ENCODE results near the gene TEKT3.
A peak's percentile ranks its signal among the peaks of the same experiment; 100 is the strongest.

Gene TEKT3

GRCh38 chr17:15289285-15290183, 51.9 kb downstream of the TEKT3 start:
- no peaks in the 10 kb centered on the region for H3K36me3 ChIP-seq (ENCODE audit: insufficient read depth, low read length)
- no peak overlapping the region for H3K4me2 ChIP-seq (ENCODE audit: low read length)
- no peak overlapping the region for H3K4me3 ChIP-seq (ENCODE audit: low read length)
- no peaks in the 10 kb centered on the region for H3K9me3 ChIP-seq (replicated peaks; ENCODE audit: low read length)
- H3K4me1 ChIP-seq (ENCODE audit: control insufficient read depth, insufficient read depth, low read length): peaks cover 8% of the 10 kb centered on the region
- no peak overlapping the region for H3K9ac ChIP-seq (ENCODE audit: low read depth, low read length)
- peaks cover 13% of the 10 kb centered on the region for H3K27me3 ChIP-seq (ENCODE audit: control insufficient read depth, insufficient read depth, low read length)

DNA sequence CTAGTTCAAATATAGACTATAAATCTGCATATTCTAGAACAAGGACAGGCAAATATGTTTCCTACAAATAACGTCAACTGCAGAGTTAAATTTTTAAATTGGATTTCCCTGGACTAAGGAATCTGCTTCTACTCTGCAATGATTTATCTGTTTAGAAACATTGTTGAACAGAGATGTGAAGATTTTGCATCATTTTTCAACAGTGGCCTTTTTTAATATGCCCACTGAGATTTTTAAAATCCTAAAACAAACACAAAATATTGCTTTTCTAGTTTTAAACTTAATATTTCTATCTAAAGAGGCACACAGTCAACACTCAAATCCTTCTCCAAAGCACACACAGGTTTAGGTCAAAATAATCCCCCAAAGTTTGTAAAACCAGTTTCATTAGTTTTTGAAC, 52.5 kb downstream of the TEKT3 start:
- H3K4me3 ChIP-seq (ENCODE audit: low read length): no peak overlapping the region
- H3K4me2 ChIP-seq (ENCODE audit: low read length): no peak overlapping the region
- H3K9ac ChIP-seq (ENCODE audit: low read depth, low read length): no peak overlapping the region
- no peaks in the 10 kb centered on the region for H3K9me3 ChIP-seq (replicated peaks; ENCODE audit: low read length)
- H3K27me3 ChIP-seq (ENCODE audit: control insufficient read depth, insufficient read depth, low read length): peaks cover 16% of the 10 kb centered on the region
- no peaks in the 10 kb centered on the region for H3K36me3 ChIP-seq (ENCODE audit: insufficient read depth, low read length)
- H3K4me1 ChIP-seq (ENCODE audit: control insufficient read depth, insufficient read depth, low read length): peaks cover 8% of the 10 kb centered on the region

- Histone ChIP-seq H3K4me2 (ENCODE audit: low read length) (no peak overlapping the region), H3K9me3 (replicated peaks; ENCODE audit: low read length) (no peaks in the 10 kb centered on the region), H3K4me1 (ENCODE audit: control insufficient read depth, insufficient read depth, low read length) (peaks cover 8% of the 10 kb centered on the region), H3K9ac (ENCODE audit: low read depth, low read length) (no peak overlapping the region), H3K36me3 (ENCODE audit: insufficient read depth, low read length) (no peaks in the 10 kb centered on the region), H3K27me3 (ENCODE audit: control insufficient read depth, insufficient read depth, low read length) (peaks cover 6% of the 10 kb centered on the region), H3K4me3 (ENCODE audit: low read length) (no peak overlapping the region)
These were observed 53.7 kb downstream of the TEKT3 start for GRCh38 chr17:15287538-15288267.

DNA sequence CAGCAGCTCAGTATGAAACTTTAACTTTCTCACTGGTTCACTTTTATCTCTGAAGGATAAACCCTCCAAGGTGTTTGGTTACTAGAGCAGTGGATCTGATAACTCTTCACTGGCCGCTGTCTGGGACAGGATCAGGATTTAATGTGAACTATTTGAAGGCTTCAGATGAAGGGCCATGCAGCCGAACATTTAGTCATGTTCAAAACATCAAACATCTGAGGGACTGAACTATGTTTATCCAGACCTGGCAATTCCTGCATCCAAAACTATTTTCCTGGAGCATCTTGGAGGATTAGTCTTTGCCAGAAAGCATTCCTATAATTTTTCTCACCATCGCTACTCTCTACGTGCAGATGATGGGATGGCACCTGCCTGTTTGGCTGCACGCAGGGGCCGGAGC, 55.9 kb downstream of the TEKT3 start:
- no peak overlapping the region for H3K9ac ChIP-seq (ENCODE audit: low read depth, low read length)
- no peaks in the 10 kb centered on the region for H3K9me3 ChIP-seq (replicated peaks; ENCODE audit: low read length)
- H3K4me2 ChIP-seq (ENCODE audit: low read length): no peak overlapping the region
- H3K4me1 ChIP-seq (ENCODE audit: control insufficient read depth, insufficient read depth, low read length): no peaks in the 10 kb centered on the region
- H3K4me3 ChIP-seq (ENCODE audit: low read length): no peak overlapping the region
- H3K27me3 ChIP-seq (ENCODE audit: control insufficient read depth, insufficient read depth, low read length): peaks cover 3% of the 10 kb centered on the region
- no peaks in the 10 kb centered on the region for H3K36me3 ChIP-seq (ENCODE audit: insufficient read depth, low read length)

DNA sequence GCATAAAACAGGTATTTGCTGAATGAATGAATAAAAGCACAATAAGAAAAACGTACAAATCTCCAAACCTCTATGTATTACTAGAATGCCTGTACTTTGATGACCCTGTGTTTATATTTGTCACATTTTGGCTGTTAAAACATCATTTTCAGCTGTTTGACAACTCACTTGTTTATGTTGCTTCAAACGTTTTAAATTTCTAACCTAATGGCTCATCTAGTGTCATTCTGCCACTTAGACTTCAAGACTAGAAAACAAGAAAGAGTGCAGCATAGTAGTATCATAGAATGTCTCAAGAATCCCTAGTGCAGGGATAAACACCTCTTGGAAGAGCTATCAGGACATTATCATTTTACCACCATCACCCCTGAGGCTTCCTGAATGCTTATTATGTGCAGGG, 56.9 kb downstream of the TEKT3 start:
- Histone ChIP-seq H3K4me1 (ENCODE audit: control insufficient read depth, insufficient read depth, low read length) (peaks cover 3% of the 10 kb centered on the region), H3K9me3 (replicated peaks; ENCODE audit: low read length) (no peaks in the 10 kb centered on the region), H3K9ac (ENCODE audit: low read depth, low read length) (no peak overlapping the region), H3K36me3 (ENCODE audit: insufficient read depth, low read length) (no peaks in the 10 kb centered on the region), H3K4me3 (ENCODE audit: low read length) (no peak overlapping the region), H3K27me3 (ENCODE audit: control insufficient read depth, insufficient read depth, low read length) (peaks cover 3% of the 10 kb centered on the region), H3K4me2 (ENCODE audit: low read length) (no peak overlapping the region)

- no peak overlapping the region for H3K4me3 ChIP-seq (ENCODE audit: low read length)
- no peaks in the 10 kb centered on the region for H3K36me3 ChIP-seq (ENCODE audit: insufficient read depth, low read length)
- H3K9me3 ChIP-seq (replicated peaks; ENCODE audit: low read length): no peaks in the 10 kb centered on the region
- no peak overlapping the region for H3K9ac ChIP-seq (ENCODE audit: low read depth, low read length)
- peaks cover 3% of the 10 kb centered on the region for H3K27me3 ChIP-seq (ENCODE audit: control insufficient read depth, insufficient read depth, low read length)
- H3K4me2 ChIP-seq (ENCODE audit: low read length): no peak overlapping the region
- H3K4me1 ChIP-seq (ENCODE audit: control insufficient read depth, insufficient read depth, low read length): peaks cover 7% of the 10 kb centered on the region
These were observed 57.3 kb downstream of the TEKT3 start for GRCh38 chr17:15284107-15284506.

DNA sequence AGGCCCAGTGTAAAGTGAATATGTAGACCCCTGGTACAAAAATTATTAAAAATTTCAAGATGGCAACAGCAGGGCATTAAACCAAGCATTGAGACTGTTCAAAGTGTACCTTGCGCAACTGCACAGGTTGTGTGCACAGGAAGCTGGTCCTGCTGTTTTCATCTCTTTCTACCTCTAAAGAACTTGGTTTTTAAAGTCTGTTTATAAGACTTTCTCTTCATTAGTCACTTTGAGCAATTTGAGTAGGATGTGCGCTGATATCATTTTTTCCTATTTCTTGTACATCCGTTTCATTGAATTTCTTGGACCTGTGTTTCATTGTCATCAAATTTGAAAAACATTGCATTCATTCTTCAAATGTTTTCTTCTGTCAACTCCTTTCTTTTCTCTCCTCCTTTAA, 59.5 kb downstream of the TEKT3 start:
- Histone ChIP-seq H3K4me2 (ENCODE audit: low read length) (no peak overlapping the region), H3K9ac (ENCODE audit: low read depth, low read length) (no peak overlapping the region), H3K27me3 (ENCODE audit: control insufficient read depth, insufficient read depth, low read length) (peaks cover 3% of the 10 kb centered on the region), H3K9me3 (replicated peaks; ENCODE audit: low read length) (no peaks in the 10 kb centered on the region), H3K4me1 (ENCODE audit: control insufficient read depth, insufficient read depth, low read length) (peaks cover 16% of the 10 kb centered on the region), H3K4me3 (ENCODE audit: low read length) (no peak overlapping the region), H3K36me3 (ENCODE audit: insufficient read depth, low read length) (no peaks in the 10 kb centered on the region)

DNA sequence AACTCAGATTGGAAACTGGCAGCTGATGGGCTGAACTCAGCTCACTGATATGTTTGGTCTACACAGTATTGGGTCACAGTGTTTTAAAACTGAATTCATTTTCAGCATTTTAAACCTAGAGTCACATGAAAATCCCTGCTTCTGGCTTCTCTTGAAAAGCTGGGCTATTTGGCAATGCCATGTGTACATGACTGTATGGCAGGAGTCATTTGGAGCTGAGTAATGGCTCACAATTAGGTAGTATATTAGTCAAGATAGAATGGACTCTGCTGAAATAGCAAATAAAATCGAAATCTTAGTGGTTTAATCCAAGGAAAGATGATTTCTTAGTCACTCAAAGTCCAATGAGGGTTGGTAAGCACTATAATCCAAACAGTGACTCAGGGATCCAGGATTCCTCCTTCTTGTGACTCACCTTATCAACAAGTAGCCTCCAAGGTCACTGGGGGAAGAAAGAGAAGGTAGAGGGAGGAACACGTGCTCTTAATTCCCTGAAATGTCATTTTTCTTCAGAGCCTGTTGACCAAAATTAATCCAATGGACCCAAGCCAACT, 62.4 kb downstream of the TEKT3 start:
- Histone ChIP-seq H3K4me1 (ENCODE audit: control insufficient read depth, insufficient read depth, low read length) (peaks cover 21% of the 10 kb centered on the region), H3K9me3 (replicated peaks; ENCODE audit: low read length) (no peaks in the 10 kb centered on the region), H3K36me3 (ENCODE audit: insufficient read depth, low read length) (no peaks in the 10 kb centered on the region), H3K4me2 (ENCODE audit: low read length) (peak overlapping the region; percentile 71), H3K4me3 (ENCODE audit: low read length) (peak overlapping the region; percentile 54), H3K9ac (ENCODE audit: low read depth, low read length) (peak overlapping the region; percentile 39), H3K27me3 (ENCODE audit: control insufficient read depth, insufficient read depth, low read length) (peaks cover under 1% of the 10 kb centered on the region)

GRCh38 chr17:15278380-15278779, 63.0 kb downstream of the TEKT3 start:
- Histone ChIP-seq H3K27me3 (ENCODE audit: control insufficient read depth, insufficient read depth, low read length) (no peaks in the 10 kb centered on the region), H3K9ac (ENCODE audit: low read depth, low read length) (peak overlapping the region; percentile 39), H3K4me2 (ENCODE audit: low read length) (peak overlapping the region; percentile 71), H3K36me3 (ENCODE audit: insufficient read depth, low read length) (no peaks in the 10 kb centered on the region), H3K4me3 (ENCODE audit: low read length) (peak overlapping the region; percentile 54), H3K4me1 (ENCODE audit: control insufficient read depth, insufficient read depth, low read length) (peaks cover 25% of the 10 kb centered on the region), H3K9me3 (replicated peaks; ENCODE audit: low read length) (no peaks in the 10 kb centered on the region)

DNA sequence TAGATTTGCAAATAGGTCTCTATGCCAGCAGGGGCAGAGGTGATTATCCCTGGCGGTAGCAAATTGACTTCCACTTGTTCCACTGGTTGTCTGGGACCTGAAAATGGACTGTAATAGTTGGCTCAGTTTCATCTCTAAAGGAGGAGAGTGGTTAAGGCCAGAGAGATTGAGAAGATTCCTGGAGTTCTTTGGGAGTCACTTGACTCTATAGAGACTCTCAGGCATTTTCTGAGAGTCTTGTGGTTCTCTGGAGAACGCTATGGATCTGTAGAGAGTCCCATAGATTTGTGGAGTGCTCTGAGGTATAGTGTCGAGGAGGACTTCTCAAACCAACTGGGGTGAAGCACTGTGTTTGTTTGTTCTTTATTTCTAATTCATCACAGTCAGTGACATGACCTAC, 67.4 kb downstream of the TEKT3 start:
- H3K9me3 ChIP-seq (replicated peaks; ENCODE audit: low read length): no peaks in the 10 kb centered on the region

GRCh38 chr17:15273141-15273793, 68.1 kb downstream of the TEKT3 start:
- peaks cover 12% of the 10 kb centered on the region for H3K27me3 ChIP-seq (ENCODE audit: control insufficient read depth, insufficient read depth, low read length)
- no peaks in the 10 kb centered on the region for H3K9me3 ChIP-seq (replicated peaks; ENCODE audit: low read length)
- H3K9ac ChIP-seq (ENCODE audit: low read depth, low read length): peak overlapping the region; percentile 21
- peak overlapping the region; percentile 1 for H3K4me3 ChIP-seq (ENCODE audit: low read length)
- H3K4me2 ChIP-seq (ENCODE audit: low read length): peak overlapping the region; percentile 63
- H3K4me1 ChIP-seq (ENCODE audit: control insufficient read depth, insufficient read depth, low read length): peaks cover 24% of the 10 kb centered on the region
- no peaks in the 10 kb centered on the region for H3K36me3 ChIP-seq (ENCODE audit: insufficient read depth, low read length)

More for the DNA sequence above, 67.4 kb downstream of the TEKT3 start:
- no peaks in the 10 kb centered on the region for H3K36me3 ChIP-seq (ENCODE audit: insufficient read depth, low read length)
- H3K4me1 ChIP-seq (ENCODE audit: control insufficient read depth, insufficient read depth, low read length): peaks cover 31% of the 10 kb centered on the region
- no peak overlapping the region for H3K4me2 ChIP-seq (ENCODE audit: low read length)
- H3K4me3 ChIP-seq (ENCODE audit: low read length): peak overlapping the region; percentile 1
- peaks cover 5% of the 10 kb centered on the region for H3K27me3 ChIP-seq (ENCODE audit: control insufficient read depth, insufficient read depth, low read length)
- no peak overlapping the region for H3K9ac ChIP-seq (ENCODE audit: low read depth, low read length)
